Jurkat, Clone E6-1 (cell line): ENCODE results near the gene FAM120B.

Source experiments
- DNase-seq: peaks from one replicate; pipeline ENCODE4 v3.0.0-alpha.2; 2011; ENCODE audit warnings: low read depth, low spot score
- H3K4me3 ChIP-seq: 2 replicates; pipeline ENCODE4 v1.5.1; 2011; ENCODE audit warnings: mild to moderate bottlenecking, low read length, control low read depth, moderate library complexity

The FAM120B gene

DNA sequence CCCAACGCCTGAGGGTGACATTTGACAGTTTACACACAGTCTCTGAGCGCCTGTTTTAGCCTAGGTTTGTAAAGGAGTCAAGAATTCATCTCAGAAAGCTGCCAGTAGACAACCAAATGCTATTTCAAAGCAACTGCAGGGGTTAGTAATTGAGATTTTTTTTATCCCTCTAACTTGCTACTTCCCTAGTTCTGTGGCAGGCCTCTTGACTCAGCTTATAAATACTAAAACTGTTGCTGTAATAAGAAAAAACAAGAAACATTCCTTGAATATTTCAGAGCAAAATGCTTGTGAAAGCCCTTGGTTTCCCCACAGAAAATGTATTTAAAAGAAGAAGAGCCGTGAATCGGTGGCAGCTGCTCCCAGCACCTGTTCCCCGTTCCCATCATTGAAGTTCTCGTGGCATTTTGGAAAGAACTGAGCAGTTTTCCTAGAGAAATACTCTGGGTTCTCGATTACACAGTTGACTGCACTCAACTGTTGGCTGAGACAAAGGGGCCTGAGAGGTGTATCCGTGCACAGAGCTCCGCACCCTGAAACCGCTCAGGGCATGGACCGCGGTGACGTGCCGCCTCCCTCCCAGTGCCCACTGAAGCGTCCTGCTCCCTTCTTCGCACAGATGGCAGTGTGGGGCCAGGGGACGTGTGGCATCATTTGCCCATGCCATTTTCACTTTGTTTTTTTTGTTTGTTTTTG, 36.6 kb upstream of the FAM120B start:
- no peak for DNase-seq

GRCh38 chr6:170270984-170271593, 35.5 kb upstream of the FAM120B start:
- DNase-seq = no peak
- H3K4me3 ChIP-seq = peak overlapping the region; percentile 61

More for the DNA sequence above, 36.6 kb upstream of the FAM120B start:
- H3K4me3 ChIP-seq = no peak overlapping the region

GRCh38 chr6:170271771-170272314, 34.7 kb upstream of the FAM120B start:
- H3K4me3 ChIP-seq = peak overlapping the region; percentile 61
- peak; percentile 96 for DNase-seq

GRCh38 chr6:170272341-170273065, 34.1 kb upstream of the FAM120B start:
- DNase-seq = no peak
- H3K4me3 ChIP-seq = peak overlapping the region; percentile 61

GRCh38 chr6:170273191-170273590, 33.4 kb upstream of the FAM120B start:
- no peak for DNase-seq
- no peak overlapping the region for H3K4me3 ChIP-seq

DNA sequence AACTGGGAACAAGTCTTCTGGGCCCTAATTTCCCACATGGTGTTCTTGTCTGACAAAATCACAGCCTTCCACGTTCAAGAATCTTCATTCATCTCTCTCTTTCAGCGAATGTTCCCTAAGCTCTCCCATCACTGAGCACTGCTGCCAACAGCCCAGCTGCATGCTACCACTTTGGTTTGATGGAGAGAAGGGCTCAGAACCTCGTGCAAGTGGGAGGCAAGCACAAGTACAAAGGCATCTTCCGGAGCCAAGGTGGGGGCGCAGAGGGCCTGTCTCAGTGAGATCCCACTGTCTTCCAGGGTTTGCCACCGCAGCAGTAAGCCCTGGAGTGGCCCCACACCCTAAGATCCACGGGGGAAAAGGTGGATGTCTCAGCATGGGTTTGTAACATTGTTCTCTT, 32.9 kb upstream of the FAM120B start:
- H3K4me3 ChIP-seq = no peak overlapping the region
- no peak for DNase-seq

DNA sequence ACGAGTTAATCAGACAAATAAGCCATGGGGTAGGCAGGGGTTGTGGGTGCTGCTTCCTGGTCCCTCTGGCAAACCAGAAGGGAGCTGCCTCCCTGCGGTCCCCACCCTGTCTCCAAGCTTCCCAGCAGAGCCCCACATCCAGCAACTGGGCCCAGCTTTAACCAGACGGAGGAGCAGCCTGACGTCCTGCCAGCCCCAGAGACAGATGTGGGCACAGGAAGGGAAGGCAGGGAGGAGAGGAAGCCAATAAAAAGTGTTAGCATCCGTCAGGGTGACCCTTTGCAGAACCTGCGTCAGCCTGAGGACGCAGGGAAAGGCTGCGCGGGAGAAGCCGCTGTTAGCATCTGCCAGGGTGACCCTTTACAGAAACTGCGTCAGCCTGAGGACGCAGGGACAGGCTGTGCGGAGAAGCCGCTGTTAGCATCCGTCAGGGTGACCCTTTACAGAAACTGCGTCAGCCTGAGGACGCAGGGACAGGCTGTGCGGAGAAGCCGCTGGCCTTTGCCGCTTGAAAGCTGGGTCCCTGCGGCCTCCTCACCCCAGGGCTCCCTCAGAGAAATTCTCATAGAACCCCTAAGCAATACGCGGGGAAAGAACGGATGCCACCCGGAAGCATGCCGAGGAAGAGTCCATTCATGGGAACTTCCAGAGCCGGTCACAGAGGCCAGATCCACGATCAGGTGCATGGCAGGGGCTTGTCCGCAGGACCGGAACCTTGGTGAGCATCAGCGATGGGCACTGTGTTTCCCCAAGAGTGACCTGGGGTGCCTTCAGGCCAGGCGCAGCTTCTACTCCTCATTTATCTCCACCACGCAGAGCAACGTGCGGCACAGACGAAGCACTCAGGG, 31.6 kb upstream of the FAM120B start:
- no peak overlapping the region for H3K4me3 ChIP-seq
- DNase-seq = no peak

- no peak for DNase-seq
- H3K4me3 ChIP-seq = no peak overlapping the region
Measured at GRCh38 chr6:170276369-170277057, 30.0 kb upstream of the FAM120B start.

- H3K4me3 ChIP-seq = peak overlapping the region; percentile 35
- peak; percentile 41 for DNase-seq
Measured at GRCh38 chr6:170277893-170278742, 28.4 kb upstream of the FAM120B start.

DNA sequence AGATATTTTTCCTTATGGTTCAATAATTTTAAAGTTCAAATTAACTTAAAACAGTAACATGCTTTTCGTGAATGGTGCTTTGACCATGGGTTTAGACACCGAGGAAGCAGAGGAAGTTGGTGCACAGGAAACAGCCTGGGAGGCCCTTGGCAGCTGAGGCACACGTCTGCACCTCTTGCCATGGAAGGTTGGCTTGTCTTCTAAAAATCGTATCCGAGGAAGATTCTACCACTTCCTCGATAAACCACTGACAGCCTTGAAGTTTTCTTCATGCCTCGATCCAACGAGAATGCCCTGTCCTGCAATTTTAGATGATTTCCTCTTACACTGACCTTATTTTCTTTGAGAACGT, 27.8 kb upstream of the FAM120B start:
- peak overlapping the region; percentile 35 for H3K4me3 ChIP-seq
- DNase-seq = peak; percentile 72

DNA sequence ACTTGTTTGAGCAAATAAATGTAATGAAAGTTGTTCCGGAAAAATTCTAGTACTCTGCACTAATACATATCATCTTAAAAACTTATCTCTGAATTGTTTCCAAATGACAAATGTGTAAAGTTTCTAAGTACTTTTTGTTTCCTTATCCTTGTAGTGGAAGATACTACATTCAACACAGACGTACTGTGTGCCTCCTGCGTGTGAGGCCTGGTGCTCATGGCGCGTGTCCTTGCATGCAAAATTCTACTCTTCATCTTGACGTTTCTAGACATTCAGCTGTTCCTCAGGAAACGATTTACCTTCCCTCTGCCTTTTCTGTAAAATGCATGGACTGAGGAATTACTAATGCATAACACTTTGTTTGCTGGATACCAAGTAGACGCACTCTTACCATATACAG, 27.1 kb upstream of the FAM120B start:
- DNase-seq = no peak
- no peak overlapping the region for H3K4me3 ChIP-seq

GRCh38 chr6:170279977-170280688, 26.4 kb upstream of the FAM120B start:
- no peak for DNase-seq
- H3K4me3 ChIP-seq = no peak overlapping the region

- H3K4me3 ChIP-seq = no peak overlapping the region
- no peak for DNase-seq
Measured at GRCh38 chr6:170280689-170281045, 25.9 kb upstream of the FAM120B start.

DNA sequence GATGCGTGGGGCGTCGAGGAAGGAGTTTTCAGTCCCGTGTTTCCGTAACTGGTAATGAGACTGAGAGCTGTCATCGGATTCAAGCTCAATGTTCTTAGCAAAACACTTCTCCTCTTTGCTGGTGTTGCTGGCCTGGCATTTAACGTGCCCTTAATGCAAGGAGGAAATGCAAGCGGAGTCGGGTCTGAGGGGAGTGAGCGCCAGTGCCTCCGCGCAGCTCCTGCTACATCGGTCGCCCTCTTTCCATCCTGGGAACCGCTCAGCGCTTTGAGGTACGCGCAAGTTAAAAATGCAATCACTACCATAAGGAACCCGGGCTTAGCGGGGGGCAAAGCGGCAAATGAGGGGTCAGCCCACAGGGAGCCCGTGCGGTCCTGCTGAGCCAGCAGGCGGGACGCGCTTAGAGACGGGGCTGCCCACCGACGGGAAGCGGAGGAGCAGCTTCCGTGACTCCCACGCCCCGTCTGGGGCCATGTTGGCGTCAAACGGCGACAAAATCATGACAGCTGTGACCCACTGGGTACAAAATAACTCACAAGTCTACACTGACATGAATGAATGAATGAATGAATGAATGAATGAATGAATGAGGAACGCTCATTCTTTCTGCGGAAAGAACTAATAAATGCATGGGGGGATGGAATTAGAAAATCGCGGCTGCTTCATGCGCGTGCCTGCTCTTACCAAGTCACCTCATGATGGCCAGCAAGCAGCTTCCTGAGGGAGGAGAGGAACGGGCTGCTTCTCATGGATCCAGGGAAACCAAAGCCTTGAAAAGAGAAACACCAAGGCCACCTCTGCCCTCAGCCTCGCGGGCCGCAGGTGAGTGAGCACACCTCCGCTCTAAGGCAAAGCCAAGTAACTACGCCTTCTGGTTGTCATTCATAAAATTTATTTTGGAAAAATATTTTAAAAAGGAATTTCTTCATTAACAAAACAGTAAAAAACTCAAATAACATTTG, 24.9 kb upstream of the FAM120B start:
- no peak overlapping the region for H3K4me3 ChIP-seq
- no peak for DNase-seq

DNA sequence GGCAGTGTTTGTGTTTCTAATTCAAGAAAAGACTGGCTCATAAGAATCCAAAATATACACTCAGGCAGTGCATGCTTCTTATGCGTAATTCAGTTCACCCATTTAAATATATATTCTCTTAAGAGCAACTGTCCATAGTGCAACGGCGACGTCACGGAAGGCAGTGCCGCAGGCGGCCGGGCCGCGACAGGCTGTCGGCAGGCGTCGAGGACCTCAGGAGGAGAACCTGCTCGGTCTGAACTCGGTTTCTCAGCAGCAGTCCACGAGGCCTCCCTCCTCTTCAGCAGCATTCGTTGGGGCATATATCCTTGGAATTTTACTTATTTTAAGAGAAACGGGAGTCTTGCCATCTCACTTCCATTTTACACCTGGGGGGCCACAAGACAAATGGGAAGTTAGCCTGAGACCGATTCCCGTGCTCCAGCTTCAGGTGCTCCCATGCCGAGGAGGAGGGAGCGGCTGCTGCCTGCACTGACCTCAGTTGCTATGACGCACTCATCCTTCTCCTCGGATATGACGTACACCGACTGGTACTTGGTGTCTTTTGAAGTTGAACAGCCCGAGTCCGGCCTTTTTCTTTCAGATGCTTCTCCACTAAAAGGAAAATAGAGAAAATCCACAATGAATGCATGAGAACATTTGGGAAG, 23.9 kb upstream of the FAM120B start:
- H3K4me3 ChIP-seq = no peak overlapping the region
- no peak for DNase-seq
